ENCODE results near the gene LRPAP1.

The LRPAP1 gene

GRCh38 chr4:3484057-3484973 is 47.9 kb downstream of the LRPAP1 start:
- Histone ChIP-seq H3K4me3 (ENCODE audit: low read length) (no peak overlapping the region), H3K4me2 (ENCODE audit: low read length) (no peak overlapping the region), H3K18ac (ENCODE audit: low read length) (no peak overlapping the region), H2BK15ac (replicated peaks; ENCODE audit: low read depth) (no peak overlapping the region), H2BK5ac (ENCODE audit: low read length) (no peak overlapping the region), H4K5ac (ENCODE audit: low read length) (no peak overlapping the region), H3K79me2 (ENCODE audit: control insufficient read depth, insufficient read depth, low read length) (no peaks in the 10 kb centered on the region), H3K23ac (ENCODE audit: low read length) (no peak overlapping the region), H3K27ac (ENCODE audit: low read depth, low read length) (no peak overlapping the region), H4K8ac (ENCODE audit: low read depth, low read length) (no peak overlapping the region), H3K9ac (ENCODE audit: low read length) (no peak overlapping the region), H3K36me3 (ENCODE audit: control insufficient read depth, insufficient read depth, low read length) (no peaks in the 10 kb centered on the region), H3K4me1 (ENCODE audit: control insufficient read depth, low read depth, low read length) (peaks cover 13% of the 10 kb centered on the region), H2AK5ac (ENCODE audit: low read length) (no peak overlapping the region), H2BK120ac (ENCODE audit: low read depth, low read length) (no peak overlapping the region), H3K27me3 (ENCODE audit: insufficient read depth, low read length, poor library complexity) (no peaks in the 10 kb centered on the region), H3K4ac (ENCODE audit: low read depth, low read length) (no peak overlapping the region), H3K56ac (ENCODE audit: low read length) (no peak overlapping the region), H3K79me1 (ENCODE audit: low read length) (no peaks in the 10 kb centered on the region)
- no CpG with 5 or more reads among the region's 45 CpGs for WGBS (ENCODE audit: extremely low coverage, insufficient coverage, low lambda C conversion rate)
- DNase-seq = no peak

GRCh38 chr4:3483471-3483921 is 48.7 kb downstream of the LRPAP1 start:
- H3K4me2 ChIP-seq (ENCODE audit: low read length) = no peak overlapping the region
- no peak overlapping the region for H2BK120ac ChIP-seq (ENCODE audit: low read depth, low read length)
- no peaks in the 10 kb centered on the region for H3K27me3 ChIP-seq (ENCODE audit: insufficient read depth, low read length, poor library complexity)
- H3K36me3 ChIP-seq (ENCODE audit: control insufficient read depth, insufficient read depth, low read length) = no peaks in the 10 kb centered on the region
- WGBS (ENCODE audit: extremely low coverage, insufficient coverage, low lambda C conversion rate) = no CpG with 5 or more reads among the region's 23 CpGs
- DNase-seq = no peak
- no peaks in the 10 kb centered on the region for H3K79me2 ChIP-seq (ENCODE audit: control insufficient read depth, insufficient read depth, low read length)
- no peak overlapping the region for H4K8ac ChIP-seq (ENCODE audit: low read depth, low read length)
- H3K4me3 ChIP-seq (ENCODE audit: low read length) = no peak overlapping the region
- no peak overlapping the region for H3K56ac ChIP-seq (ENCODE audit: low read length)
- no peak overlapping the region for H2AK5ac ChIP-seq (ENCODE audit: low read length)
- H3K4ac ChIP-seq (ENCODE audit: low read depth, low read length) = no peak overlapping the region
- H3K9ac ChIP-seq (ENCODE audit: low read length) = no peak overlapping the region
- no peak overlapping the region for H2BK15ac ChIP-seq (replicated peaks; ENCODE audit: low read depth)
- H4K5ac ChIP-seq (ENCODE audit: low read length) = no peak overlapping the region
- no peak overlapping the region for H3K18ac ChIP-seq (ENCODE audit: low read length)
- H3K27ac ChIP-seq (ENCODE audit: low read depth, low read length) = no peak overlapping the region
- no peaks in the 10 kb centered on the region for H3K79me1 ChIP-seq (ENCODE audit: low read length)
- H2BK5ac ChIP-seq (ENCODE audit: low read length) = no peak overlapping the region
- peaks cover 13% of the 10 kb centered on the region for H3K4me1 ChIP-seq (ENCODE audit: control insufficient read depth, low read depth, low read length)
- H3K23ac ChIP-seq (ENCODE audit: low read length) = no peak overlapping the region

DNA sequence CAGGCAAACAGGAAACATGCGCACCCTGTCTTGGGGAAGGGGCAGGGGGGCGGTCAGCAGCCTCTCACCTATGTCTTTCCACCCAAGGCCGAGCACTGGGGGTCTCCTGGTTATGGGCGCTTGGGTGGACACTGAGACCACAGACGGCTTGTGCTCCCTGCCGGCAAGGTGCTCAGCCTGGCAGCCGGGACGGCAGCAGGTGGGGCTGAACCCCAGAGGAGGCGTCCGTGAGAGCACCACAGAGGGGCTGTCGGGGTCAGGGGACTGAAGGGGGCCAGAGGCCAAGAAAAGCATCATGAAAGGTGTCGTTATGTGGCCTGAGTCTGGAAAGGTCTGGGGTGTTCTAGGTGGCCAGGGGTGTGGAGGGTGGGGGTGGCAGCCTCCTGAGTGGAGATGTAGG is 49.5 kb downstream of the LRPAP1 start:
- Histone ChIP-seq H3K4ac (ENCODE audit: low read depth, low read length) (no peak overlapping the region), H2AK5ac (ENCODE audit: low read length) (no peak overlapping the region), H3K4me2 (ENCODE audit: low read length) (no peak overlapping the region), H4K5ac (ENCODE audit: low read length) (no peak overlapping the region), H3K36me3 (ENCODE audit: control insufficient read depth, insufficient read depth, low read length) (no peaks in the 10 kb centered on the region), H3K9ac (ENCODE audit: low read length) (no peak overlapping the region), H2BK15ac (replicated peaks; ENCODE audit: low read depth) (no peak overlapping the region), H3K27me3 (ENCODE audit: insufficient read depth, low read length, poor library complexity) (no peaks in the 10 kb centered on the region), H2BK120ac (ENCODE audit: low read depth, low read length) (no peak overlapping the region), H3K4me3 (ENCODE audit: low read length) (no peak overlapping the region), H3K56ac (ENCODE audit: low read length) (no peak overlapping the region), H3K79me1 (ENCODE audit: low read length) (no peaks in the 10 kb centered on the region), H2BK5ac (ENCODE audit: low read length) (no peak overlapping the region), H4K8ac (ENCODE audit: low read depth, low read length) (no peak overlapping the region), H3K23ac (ENCODE audit: low read length) (peak overlapping the region; percentile 35), H3K27ac (ENCODE audit: low read depth, low read length) (no peak overlapping the region), H3K79me2 (ENCODE audit: control insufficient read depth, insufficient read depth, low read length) (no peaks in the 10 kb centered on the region), H3K18ac (ENCODE audit: low read length) (no peak overlapping the region), H3K4me1 (ENCODE audit: control insufficient read depth, low read depth, low read length) (peaks cover 13% of the 10 kb centered on the region)
- WGBS (ENCODE audit: extremely low coverage, insufficient coverage, low lambda C conversion rate) = no CpG with 5 or more reads among the region's 12 CpGs
- DNase-seq = no peak

- H2BK15ac ChIP-seq (replicated peaks; ENCODE audit: low read depth) = no peak overlapping the region
- no peaks in the 10 kb centered on the region for H3K27me3 ChIP-seq (ENCODE audit: insufficient read depth, low read length, poor library complexity)
- no peak overlapping the region for H3K27ac ChIP-seq (ENCODE audit: low read depth, low read length)
- H3K79me1 ChIP-seq (ENCODE audit: low read length) = no peaks in the 10 kb centered on the region
- H3K4me1 ChIP-seq (ENCODE audit: control insufficient read depth, low read depth, low read length) = peaks cover 13% of the 10 kb centered on the region
- H3K4me3 ChIP-seq (ENCODE audit: low read length) = no peak overlapping the region
- no peaks in the 10 kb centered on the region for H3K36me3 ChIP-seq (ENCODE audit: control insufficient read depth, insufficient read depth, low read length)
- no peak overlapping the region for H3K4me2 ChIP-seq (ENCODE audit: low read length)
- H3K56ac ChIP-seq (ENCODE audit: low read length) = no peak overlapping the region
- no peak overlapping the region for H2BK5ac ChIP-seq (ENCODE audit: low read length)
- H2BK120ac ChIP-seq (ENCODE audit: low read depth, low read length) = no peak overlapping the region
- no CpG with 5 or more reads among the region's 19 CpGs for WGBS (ENCODE audit: extremely low coverage, insufficient coverage, low lambda C conversion rate)
- DNase-seq = no peak
- no peak overlapping the region for H2AK5ac ChIP-seq (ENCODE audit: low read length)
- H3K9ac ChIP-seq (ENCODE audit: low read length) = no peak overlapping the region
- H3K18ac ChIP-seq (ENCODE audit: low read length) = no peak overlapping the region
- H4K5ac ChIP-seq (ENCODE audit: low read length) = no peak overlapping the region
- no peak overlapping the region for H4K8ac ChIP-seq (ENCODE audit: low read depth, low read length)
- H3K79me2 ChIP-seq (ENCODE audit: control insufficient read depth, insufficient read depth, low read length) = no peaks in the 10 kb centered on the region
- H3K23ac ChIP-seq (ENCODE audit: low read length) = no peak overlapping the region
- H3K4ac ChIP-seq (ENCODE audit: low read depth, low read length) = no peak overlapping the region
Observed at GRCh38 chr4:3481783-3482393, 50.3 kb downstream of the LRPAP1 start.

- no peak overlapping the region for H3K4ac ChIP-seq (ENCODE audit: low read depth, low read length)
- H3K9ac ChIP-seq (ENCODE audit: low read length) = no peak overlapping the region
- H4K5ac ChIP-seq (ENCODE audit: low read length) = no peak overlapping the region
- H4K8ac ChIP-seq (ENCODE audit: low read depth, low read length) = no peak overlapping the region
- H3K56ac ChIP-seq (ENCODE audit: low read length) = peak overlapping the region; percentile 83
- no peak overlapping the region for H3K18ac ChIP-seq (ENCODE audit: low read length)
- H2BK120ac ChIP-seq (ENCODE audit: low read depth, low read length) = no peak overlapping the region
- no CpG with 5 or more reads among the region's 5 CpGs for WGBS (ENCODE audit: extremely low coverage, insufficient coverage, low lambda C conversion rate)
- no peaks in the 10 kb centered on the region for H3K36me3 ChIP-seq (ENCODE audit: control insufficient read depth, insufficient read depth, low read length)
- H3K79me1 ChIP-seq (ENCODE audit: low read length) = no peaks in the 10 kb centered on the region
- H3K4me2 ChIP-seq (ENCODE audit: low read length) = peak overlapping the region; percentile 38
- peaks cover 13% of the 10 kb centered on the region for H3K4me1 ChIP-seq (ENCODE audit: control insufficient read depth, low read depth, low read length)
- H3K23ac ChIP-seq (ENCODE audit: low read length) = no peak overlapping the region
- H2BK15ac ChIP-seq (replicated peaks; ENCODE audit: low read depth) = no peak overlapping the region
- H2BK5ac ChIP-seq (ENCODE audit: low read length) = no peak overlapping the region
- H2AK5ac ChIP-seq (ENCODE audit: low read length) = no peak overlapping the region
- H3K27ac ChIP-seq (ENCODE audit: low read depth, low read length) = peak overlapping the region; percentile 31
- no peaks in the 10 kb centered on the region for H3K27me3 ChIP-seq (ENCODE audit: insufficient read depth, low read length, poor library complexity)
- no peaks in the 10 kb centered on the region for H3K79me2 ChIP-seq (ENCODE audit: control insufficient read depth, insufficient read depth, low read length)
- peak; percentile 77 for DNase-seq
- no peak overlapping the region for H3K4me3 ChIP-seq (ENCODE audit: low read length)
Observed at GRCh38 chr4:3481113-3481531, 51.1 kb downstream of the LRPAP1 start.
